Spinal cord (tissue), 10 donors: ENCODE data around the gene SMG9. TPM values are rescaled to one million over a fixed set of nuclear protein-coding genes. Genes with fewer than 3 reads are reported as not detected.

ENCODE experiments used
- DNase-seq, 6 donors: peaks; one replicate each; pipeline versions ENCODE4 v3.0.0 to v3.0.0-alpha.2; 2013 to 2015; ENCODE audit warnings: low spot score in 6 of 6, low read depth in 4 of 6
- H3K27ac ChIP-seq: one replicate; pipeline ENCODE4 v1.5.1; 2013; ENCODE audit warnings: low read depth, low read length, control low read depth
- H3K27me3 ChIP-seq: one replicate; pipeline ENCODE4 v1.6.1; 2013; ENCODE audit warnings: low read length; ENCODE audit not compliant: control insufficient read depth, insufficient read depth
- H3K36me3 ChIP-seq: one replicate; pipeline ENCODE4 v1.6.1; 2013; ENCODE audit warnings: low read length; ENCODE audit not compliant: control insufficient read depth, insufficient read depth
- H3K4me1 ChIP-seq: one replicate; pipeline ENCODE4 v1.6.1; 2013; ENCODE audit warnings: low read length; ENCODE audit not compliant: control insufficient read depth, insufficient read depth
- H3K4me3 ChIP-seq: one replicate; pipeline ENCODE4 v1.5.1; 2013; ENCODE audit warnings: low read depth, low read length, control low read depth
- H3K9me3 ChIP-seq: one replicate; pipeline ENCODE4 v1.6.1; 2013; ENCODE audit warnings: low read length; ENCODE audit not compliant: control insufficient read depth, insufficient read depth
- WGBS: methylation state at CpG from one replicate; pipeline ENCODE4 v1.1.5; 2013; ENCODE audit warnings: missing lambda C conversion rate; ENCODE audit not compliant: insufficient coverage; 5-methylcytosine and 5-hydroxymethylcytosine counted together
- polyA plus RNA-seq, 2 donors: library from polyadenylated mRNA; unstranded; fragments of 120-200 nt; gene quantifications; one replicate each; pipeline ENCODE4 v1.2.1, GENCODE V29; 2013; ENCODE audit not compliant: insufficient read length in 2 of 2
- total RNA-seq, 2 donors: library from RNA; depleted of rRNA in 1 of 2; stranded (reverse); fragments of 120-200 nt in 1 of 2; fragments of >200 nt in 1 of 2; gene quantifications; one replicate each; pipeline versions ENCODE4 v1.2.3 to v1.2.4, GENCODE V29; 2013 to 2014
- donor health status: healthy.

Gene SMG9
- total and polyA plus RNA-seq, 4 donors = 9.2 to 110 (median 56.6) TPM

- H3K36me3 ChIP-seq = no peaks in the 10 kb centered on the region
- no peaks in the 10 kb centered on the region for H3K9me3 ChIP-seq
- WGBS = no CpG with 5 or more reads among the region's 11 CpGs
- no peak overlapping the region for H3K4me3 ChIP-seq
- H3K4me1 ChIP-seq = no peaks in the 10 kb centered on the region
- H3K27me3 ChIP-seq = no peaks in the 10 kb centered on the region
- no peak overlapping the region for H3K27ac ChIP-seq
- DNase-seq = no peak
Observed at GRCh38 chr19:43678512-43679261, 76.1 kb downstream of the SMG9 start.

Other genes with a start within 250 kb of the SMG9 start
- gene ETHE1, start 227.8 kb downstream of the SMG9 start, total RNA-seq = 10 to 100 TPM; 22.5 to 30.4 TPM
- gene ETHE1, start 227.8 kb downstream of the SMG9 start, polyA plus RNA-seq = 10 to 100 TPM; 22.2 to 27.2 TPM
- under 1 TPM; 0.40 to 0.94 TPM for gene ZNF575, start 221.8 kb downstream of the SMG9 start, total RNA-seq
- 10 to 100 TPM in 1 of 2 donors, 1 to 10 TPM in 1; 6.4 to 11.2 TPM for gene ZNF575, start 221.8 kb downstream of the SMG9 start, polyA plus RNA-seq
- gene XRCC1, start 179.4 kb downstream of the SMG9 start, total RNA-seq = 10 to 100 TPM; 10.4 to 44.5 TPM
- 10 to 100 TPM; 49.4 to 53.2 TPM for gene XRCC1, start 179.4 kb downstream of the SMG9 start, polyA plus RNA-seq
- gene PINLYP, start 179.2 kb downstream of the SMG9 start, total RNA-seq = 10 to 100 TPM in 1 of 2 donors, 1 to 10 TPM in 1; 3.4 to 13.7 TPM
- 10 to 100 TPM; 12.9 to 21.6 TPM for gene PINLYP, start 179.2 kb downstream of the SMG9 start, polyA plus RNA-seq
- gene IRGQ, start 158.8 kb downstream of the SMG9 start, total RNA-seq = 10 to 100 TPM; 25.2 to 60.9 TPM
- gene IRGQ, start 158.8 kb downstream of the SMG9 start, polyA plus RNA-seq = 10 to 100 TPM; 40.9 to 50.9 TPM
- gene ZNF576, start 158.4 kb downstream of the SMG9 start, total RNA-seq = 10 to 100 TPM in 1 of 2 donors, 1 to 10 TPM in 1; 8.0 to 12.1 TPM
- 10 to 100 TPM; 18.4 to 18.8 TPM for gene ZNF576, start 158.4 kb downstream of the SMG9 start, polyA plus RNA-seq
- gene SRRM5, start 142.9 kb downstream of the SMG9 start, total RNA-seq = under 1 TPM; 0.10 to 0.22 TPM
- gene SRRM5, start 142.9 kb downstream of the SMG9 start, polyA plus RNA-seq = 1 to 10 TPM; 1.2 to 2.5 TPM
- 100 to 1,000 TPM in 1 of 2 donors, 10 to 100 TPM in 1; 66.1 to 123 TPM for gene ZNF428, start 135.3 kb downstream of the SMG9 start, total RNA-seq
- 100 to 1,000 TPM; 290 to 305 TPM for gene ZNF428, start 135.3 kb downstream of the SMG9 start, polyA plus RNA-seq
- 10 to 100 TPM; 92.3 to 99.3 TPM for gene CADM4, start 115.1 kb downstream of the SMG9 start, total RNA-seq
- gene CADM4, start 115.1 kb downstream of the SMG9 start, polyA plus RNA-seq = 100 to 1,000 TPM; 313 to 325 TPM
- gene PLAUR, start 84.8 kb downstream of the SMG9 start, total RNA-seq = 1 to 10 TPM; 6.9 to 9.0 TPM
- gene PLAUR, start 84.8 kb downstream of the SMG9 start, polyA plus RNA-seq = 1 to 10 TPM; 5.7 to 7.4 TPM
- gene IRGC, start 38.9 kb downstream of the SMG9 start, total RNA-seq = not detected
- gene IRGC, start 38.9 kb downstream of the SMG9 start, polyA plus RNA-seq = not detected
- 1 to 10 TPM in 1 of 2 donors, under 1 TPM in 1; 0.83 to 1.1 TPM for gene KCNN4, start 26.0 kb upstream of the SMG9 start, total RNA-seq
- gene KCNN4, start 26.0 kb upstream of the SMG9 start, polyA plus RNA-seq = under 1 TPM; 0.62 to 0.79 TPM
- gene LYPD5, start 47.5 kb upstream of the SMG9 start, total RNA-seq = 1 to 10 TPM; 2.3 to 7.1 TPM
- 1 to 10 TPM; 7.3 to 8.5 TPM for gene LYPD5, start 47.5 kb upstream of the SMG9 start, polyA plus RNA-seq
- gene ZNF283, start 72.4 kb upstream of the SMG9 start, total RNA-seq = 10 to 100 TPM; 22.0 to 37.7 TPM
- gene ZNF283, start 72.4 kb upstream of the SMG9 start, polyA plus RNA-seq = 10 to 100 TPM; 11.8 to 12.2 TPM
- gene ZNF404, start 129.0 kb upstream of the SMG9 start, total RNA-seq = 10 to 100 TPM in 1 of 2 donors, 1 to 10 TPM in 1; 8.5 to 11.6 TPM
- 10 to 100 TPM; 16.1 to 19.3 TPM for gene ZNF404, start 129.0 kb upstream of the SMG9 start, polyA plus RNA-seq
- 10 to 100 TPM; 20.6 to 31.6 TPM for gene ZNF45, start 180.3 kb upstream of the SMG9 start, total RNA-seq
- 10 to 100 TPM; 18.1 to 22.1 TPM for gene ZNF45, start 180.3 kb upstream of the SMG9 start, polyA plus RNA-seq
- 10 to 100 TPM; 18.2 to 18.3 TPM for gene ZNF221, start 196.3 kb upstream of the SMG9 start, total RNA-seq
- 1 to 10 TPM; 6.2 to 8.4 TPM for gene ZNF221, start 196.3 kb upstream of the SMG9 start, polyA plus RNA-seq
- 10 to 100 TPM; 12.3 to 14.5 TPM for gene ZNF155, start 229.2 kb upstream of the SMG9 start, total RNA-seq
- 10 to 100 TPM; 10.2 to 15.0 TPM for gene ZNF155, start 229.2 kb upstream of the SMG9 start, polyA plus RNA-seq
- gene ZNF230, start 248.0 kb upstream of the SMG9 start, total RNA-seq = 1 to 10 TPM; 6.3 to 7.8 TPM
- 1 to 10 TPM; 4.9 to 5.3 TPM for gene ZNF230, start 248.0 kb upstream of the SMG9 start, polyA plus RNA-seq